Mucosa of rectum (tissue), 2 donors: Measurements from ENCODE around the gene G6PC1.
"Not testable (repeated sequence)": the region's sequence is repeated elsewhere in the genome, so short reads cannot be mapped to it uniquely, and the experiment has no call there.

Experiments used
- H3K27ac ChIP-seq, 2 donors: one replicate each; pipeline ENCODE4 v1.7.0; 2013; ENCODE audit warnings: inconsistent platforms in 2 of 2, low read depth in 2 of 2, low read length in 2 of 2
- H3K27me3 ChIP-seq, 2 donors: one replicate each; pipeline ENCODE4 v1.7.0; 2013; ENCODE audit warnings: low read length in 2 of 2; ENCODE audit not compliant: control insufficient read depth in 2 of 2, insufficient read depth in 2 of 2
- H3K36me3 ChIP-seq, 2 donors: one replicate each; pipeline ENCODE4 v1.7.0; 2013; ENCODE audit warnings: low read length in 2 of 2; ENCODE audit not compliant: control insufficient read depth in 2 of 2, insufficient read depth in 2 of 2
- H3K4me1 ChIP-seq, 2 donors: one replicate each; pipeline ENCODE4 v1.7.0; 2013; ENCODE audit warnings: low read length in 2 of 2, mild to moderate bottlenecking in 1 of 2; ENCODE audit not compliant: control insufficient read depth in 2 of 2, insufficient read depth in 2 of 2
- H3K4me3 ChIP-seq, 2 donors: one replicate each; pipeline ENCODE4 v1.7.0; 2013; ENCODE audit warnings: low read length in 2 of 2
- H3K9ac ChIP-seq, 2 donors: one replicate each; pipeline ENCODE4 v1.7.0; 2013; ENCODE audit warnings: low read length in 2 of 2, low read depth in 1 of 2, mild to moderate bottlenecking in 1 of 2
- H3K9me3 ChIP-seq, 2 donors: one replicate each; pipeline ENCODE4 v1.7.0; 2013; ENCODE audit warnings: low read length in 2 of 2; ENCODE audit not compliant: control insufficient read depth in 2 of 2
- donor health status: healthy.
- donor health status: Normal muscosa, but diverticular disease.

G6PC1 gene

DNA sequence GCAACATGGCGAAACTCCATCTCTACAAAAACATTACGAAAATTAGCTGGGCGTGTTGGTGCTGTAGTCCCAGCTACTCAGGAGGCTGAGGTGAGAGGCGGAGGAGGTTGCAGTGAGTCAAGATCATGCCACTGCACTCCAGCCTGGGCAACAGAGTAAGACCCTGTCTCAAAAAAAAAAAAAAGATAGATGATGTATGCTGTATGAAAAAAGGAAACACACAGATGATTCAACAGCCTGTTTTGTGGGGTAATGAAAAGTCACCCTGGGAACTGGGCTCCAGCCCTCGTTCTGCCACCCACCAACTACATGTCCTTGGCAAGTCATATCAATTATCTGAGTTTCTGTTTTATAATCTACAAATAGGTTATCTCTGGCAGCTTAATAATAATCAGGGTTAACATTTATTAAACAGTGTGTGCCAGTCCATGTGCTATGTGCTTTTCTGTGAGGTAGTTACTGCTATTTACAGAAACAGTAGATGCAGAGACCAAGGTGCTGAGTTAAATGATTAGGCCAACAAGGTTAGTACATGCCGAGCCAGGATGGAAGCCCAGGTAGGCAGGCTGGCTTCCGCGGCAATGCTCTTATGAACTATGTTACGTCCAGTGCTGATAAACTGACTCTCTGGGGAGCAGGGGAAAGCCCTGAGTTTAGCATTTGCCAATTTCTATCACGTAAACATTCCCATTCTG is 1.1 kb downstream of the G6PC1 start:
- Histone ChIP-seq H3K36me3 (no peaks in the 10 kb centered on the region), H3K4me1 (no peaks in the 10 kb centered on the region), H3K4me3 (no peak overlapping the region), H3K27me3 (peaks cover 13 to 44% of the 10 kb centered on the region in 2 donors), H3K9me3 (no peaks in the 10 kb centered on the region), H3K9ac (no peak overlapping the region), H3K27ac (no peak overlapping the region)

DNA sequence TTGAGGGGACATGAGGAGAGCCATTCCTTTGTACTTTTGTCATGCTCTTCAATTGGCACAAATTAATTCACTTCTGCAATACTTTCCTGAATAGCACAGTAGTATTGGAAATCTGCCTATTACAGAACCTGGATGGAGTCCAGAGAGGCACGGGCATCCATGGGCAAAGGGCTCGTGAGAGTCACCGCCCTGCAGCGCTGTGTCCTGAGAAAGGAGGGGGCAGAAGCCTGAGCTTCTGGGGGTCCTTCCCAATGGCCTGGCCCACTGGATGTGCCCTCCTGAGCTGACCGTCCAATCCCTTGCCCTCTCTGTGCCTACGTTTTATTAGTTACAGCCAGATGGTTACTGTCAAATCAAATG is 3.5 kb downstream of the G6PC1 start:
- Histone ChIP-seq H3K9ac (no peak overlapping the region), H3K9me3 (no peaks in the 10 kb centered on the region), H3K27me3 (peaks cover 12 to 49% of the 10 kb centered on the region in 2 donors), H3K4me1 (no peaks in the 10 kb centered on the region), H3K27ac (no peak overlapping the region), H3K36me3 (no peaks in the 10 kb centered on the region), H3K4me3 (no peak overlapping the region)

DNA sequence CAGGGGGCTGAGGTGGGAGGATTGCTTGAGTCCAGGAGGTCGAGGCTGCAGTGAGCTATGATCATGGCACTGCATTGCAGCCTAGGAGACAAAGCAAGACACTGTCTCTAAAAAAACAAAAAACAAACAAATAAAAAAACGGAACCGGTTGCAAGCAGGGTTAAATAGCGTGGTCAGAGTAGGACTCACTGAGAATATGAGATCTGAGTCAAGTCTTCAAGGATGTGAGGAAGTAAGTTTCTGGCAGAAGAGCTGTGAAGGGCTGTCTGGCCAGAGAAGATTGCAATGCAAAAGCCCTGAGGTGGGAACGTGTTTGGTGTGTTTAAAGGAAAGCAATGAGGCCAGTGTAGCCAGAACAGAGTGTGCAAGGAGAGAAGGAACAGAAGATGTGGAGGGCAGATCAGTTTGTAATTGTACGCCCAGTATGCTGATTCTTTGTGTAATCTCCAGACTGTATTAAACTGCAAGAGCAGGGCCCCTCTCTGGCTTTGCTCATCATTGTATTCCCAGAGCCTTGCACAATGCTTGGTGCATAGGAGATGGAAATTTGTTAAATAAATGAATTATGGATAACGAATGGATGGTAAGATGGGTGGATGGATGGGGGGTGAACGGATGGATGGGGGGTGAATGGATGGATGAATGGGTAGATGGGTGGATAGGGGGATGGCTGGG is 6.3 kb downstream of the G6PC1 start:
- Histone ChIP-seq H3K27ac (no peak overlapping the region), H3K27me3 (peaks cover 23 to 33% of the 10 kb centered on the region in 2 donors), H3K4me1 (no peaks in the 10 kb centered on the region), H3K9ac (no peak overlapping the region), H3K36me3 (no peaks in the 10 kb centered on the region), H3K9me3 (no peaks in the 10 kb centered on the region), H3K4me3 (no peak overlapping the region)

DNA sequence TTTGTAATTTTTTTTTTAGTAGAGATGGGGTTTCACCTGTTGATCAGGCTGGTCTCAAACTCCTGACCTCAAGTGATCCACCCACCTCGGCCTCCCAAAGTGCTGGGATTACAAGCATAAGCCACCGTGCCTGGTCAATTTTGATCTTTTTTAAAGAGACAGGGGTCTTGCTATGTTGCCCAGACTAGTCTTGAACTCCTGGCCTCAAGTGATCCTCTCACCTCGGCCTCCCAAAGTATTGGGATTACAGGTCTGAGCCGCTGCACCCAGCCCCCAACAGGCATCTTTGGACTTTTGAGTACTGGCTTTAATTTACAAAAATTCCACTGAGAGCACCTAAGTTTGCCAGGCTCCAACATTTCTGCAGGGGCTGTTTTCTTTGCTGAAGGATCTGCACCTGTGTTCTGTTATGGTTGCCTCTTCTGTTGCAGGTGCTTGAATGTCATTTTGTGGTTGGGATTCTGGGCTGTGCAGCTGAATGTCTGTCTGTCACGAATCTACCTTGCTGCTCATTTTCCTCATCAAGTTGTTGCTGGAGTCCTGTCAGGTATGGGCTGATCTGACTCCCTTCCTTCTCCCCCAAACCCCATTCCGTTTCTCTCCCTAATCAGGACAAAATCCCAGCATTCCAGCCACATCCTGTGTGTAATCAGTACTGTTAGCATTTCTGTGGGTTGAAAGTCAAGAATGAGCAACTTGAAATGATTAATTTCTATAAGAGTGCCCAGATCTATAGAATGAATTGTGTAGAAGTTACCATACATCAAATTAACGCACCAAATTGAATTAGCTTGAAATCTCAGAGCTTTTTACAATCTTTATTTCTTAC is 8.5 kb downstream of the G6PC1 start:
- Histone ChIP-seq H3K27me3 (peaks cover 23 to 31% of the 10 kb centered on the region in 2 donors), H3K9me3 (no peaks in the 10 kb centered on the region), H3K27ac (no peak overlapping the region), H3K4me3 (no peak overlapping the region), H3K4me1 (no peaks in the 10 kb centered on the region), H3K36me3 (no peaks in the 10 kb centered on the region), H3K9ac (no peak overlapping the region)

DNA sequence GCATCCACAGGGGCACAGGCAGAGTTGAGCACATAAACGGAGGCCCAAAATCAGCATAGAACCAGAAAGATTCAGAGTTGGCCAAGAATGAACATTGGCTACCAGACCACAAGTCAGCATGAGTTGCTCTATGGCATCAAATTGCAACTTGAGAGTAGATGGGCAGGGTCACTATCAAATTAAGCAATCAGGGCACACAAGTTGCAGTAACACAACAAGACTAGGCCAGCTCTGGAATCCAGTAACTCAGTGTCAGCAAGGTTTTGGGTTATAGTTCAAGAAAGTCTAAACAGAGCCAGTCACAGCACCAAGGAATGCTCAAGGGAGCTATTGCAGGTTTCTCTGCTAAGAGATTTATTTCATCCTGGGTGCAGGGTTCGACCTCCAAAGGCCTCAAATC is 12.9 kb downstream of the G6PC1 start:
- Histone ChIP-seq H3K9me3 (no peaks in the 10 kb centered on the region), H3K36me3 (no peaks in the 10 kb centered on the region), H3K4me3 (no peak overlapping the region), H3K9ac (no peak overlapping the region), H3K27ac (no peak overlapping the region), H3K27me3 (peaks cover 20 to 24% of the 10 kb centered on the region in 2 donors), H3K4me1 (peaks cover 0 to under 1% of the 10 kb centered on the region in 2 donors)

DNA sequence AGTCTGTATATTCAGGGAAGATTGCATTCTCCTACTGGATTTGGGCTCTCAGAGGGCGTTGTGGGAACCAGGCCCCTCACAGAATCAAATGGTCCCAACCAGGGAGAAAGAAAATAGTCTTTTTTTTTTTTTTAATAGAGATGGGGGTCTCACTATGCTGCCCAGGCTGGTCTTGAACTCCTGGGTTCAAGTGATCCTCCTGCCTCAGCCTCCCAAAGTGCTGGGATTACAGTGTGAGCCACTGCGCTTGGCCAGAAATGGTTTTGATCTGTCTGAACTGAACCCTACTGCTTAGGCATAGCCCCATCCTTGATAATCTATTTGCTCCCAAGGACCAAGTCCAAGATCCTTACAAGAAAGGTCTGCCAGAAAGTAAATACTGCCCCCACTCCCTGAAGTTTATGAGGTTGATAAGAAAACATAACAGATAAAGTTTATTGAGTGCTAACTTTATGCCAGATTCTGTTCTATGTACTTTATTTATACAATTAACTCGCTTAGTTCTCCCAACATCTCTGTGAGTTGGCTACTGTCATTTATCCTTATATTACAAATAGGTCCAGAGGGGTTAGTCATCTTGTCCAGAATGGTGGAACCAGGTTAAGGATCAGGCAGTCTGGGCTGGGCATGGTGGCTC is 13.5 kb downstream of the G6PC1 start:
- Histone ChIP-seq H3K27me3 (peaks cover 19 to 24% of the 10 kb centered on the region in 2 donors), H3K4me1 (peaks cover under 1 to 7% of the 10 kb centered on the region in 2 donors), H3K9me3 (no peaks in the 10 kb centered on the region), H3K4me3 (no peak overlapping the region), H3K36me3 (no peaks in the 10 kb centered on the region), H3K9ac (no peak overlapping the region), H3K27ac (no peak overlapping the region)

DNA sequence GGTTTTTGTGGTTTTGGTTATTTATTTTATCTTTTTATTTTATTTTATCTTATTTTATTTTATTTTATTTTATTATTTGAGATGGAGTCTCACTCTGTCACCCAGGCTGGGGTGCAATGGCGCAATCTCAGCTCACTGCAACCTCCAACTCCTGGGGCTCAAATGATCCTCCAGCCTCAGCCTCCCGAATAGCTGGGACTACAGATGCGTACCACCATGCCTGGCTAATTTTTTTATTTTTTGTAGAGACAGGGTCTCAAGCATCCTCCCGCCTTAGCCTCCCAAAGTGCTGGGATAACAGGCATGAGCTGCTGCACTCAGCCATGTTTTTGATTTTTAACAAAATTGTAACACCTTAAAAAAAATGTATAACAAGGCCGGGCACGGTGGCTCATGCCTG is 14.7 kb downstream of the G6PC1 start:
- not testable (repeated sequence) for H3K4me3 ChIP-seq, H3K36me3 ChIP-seq, H3K9ac ChIP-seq, H3K9me3 ChIP-seq, H3K27ac ChIP-seq
- Histone ChIP-seq H3K27me3 (peaks cover 24 to 25% of the 10 kb centered on the region in 2 donors), H3K4me1 (peaks cover 4 to 11% of the 10 kb centered on the region in 2 donors)

DNA sequence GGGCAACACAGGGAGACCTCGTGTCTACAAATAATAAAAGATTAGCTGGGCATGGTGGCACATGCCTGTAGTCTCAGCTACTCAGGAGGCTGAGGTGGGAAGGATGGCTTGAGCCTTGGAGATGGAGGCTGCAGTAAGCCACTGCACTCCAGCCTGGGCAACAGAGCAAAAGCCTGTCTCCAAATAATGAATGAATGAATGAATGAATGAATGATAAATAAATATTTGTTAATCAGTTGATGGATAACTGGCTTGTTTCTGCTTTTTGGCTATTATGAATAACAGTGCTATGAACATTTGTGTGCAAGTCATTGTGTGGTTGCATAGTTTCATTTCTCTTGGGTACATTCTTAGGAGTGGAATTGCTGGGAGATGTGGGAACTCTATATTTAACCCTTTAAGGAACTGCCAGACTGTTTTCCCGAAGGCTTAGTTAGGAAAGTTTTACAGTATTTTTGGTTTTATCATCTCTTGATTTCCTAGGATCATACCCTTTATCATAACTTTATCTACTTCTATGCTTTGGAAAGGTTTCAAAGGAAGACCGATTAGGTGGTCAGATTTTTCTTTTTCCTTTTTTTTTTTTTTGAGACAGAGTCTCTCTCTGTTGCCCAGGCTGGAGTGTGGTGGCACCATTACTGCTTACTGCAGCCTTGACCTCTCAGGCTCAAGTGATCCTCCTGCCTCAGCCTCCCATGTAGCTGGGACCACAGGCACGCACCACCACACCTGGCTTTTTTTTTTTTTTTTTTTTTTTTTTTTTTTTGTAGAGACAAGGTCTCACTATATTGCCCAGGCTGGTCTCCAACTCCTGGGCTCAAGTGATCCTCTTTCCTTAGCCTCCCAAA is 16.0 kb downstream of the G6PC1 start:
- not testable (repeated sequence) for H3K9me3 ChIP-seq, H3K36me3 ChIP-seq, H3K27ac ChIP-seq, H3K9ac ChIP-seq, H3K4me3 ChIP-seq
- peaks cover 4 to 11% of the 10 kb centered on the region in 2 donors for H3K4me1 ChIP-seq
- H3K27me3 ChIP-seq, result peaks cover 22 to 33% of the 10 kb centered on the region in 2 donors

DNA sequence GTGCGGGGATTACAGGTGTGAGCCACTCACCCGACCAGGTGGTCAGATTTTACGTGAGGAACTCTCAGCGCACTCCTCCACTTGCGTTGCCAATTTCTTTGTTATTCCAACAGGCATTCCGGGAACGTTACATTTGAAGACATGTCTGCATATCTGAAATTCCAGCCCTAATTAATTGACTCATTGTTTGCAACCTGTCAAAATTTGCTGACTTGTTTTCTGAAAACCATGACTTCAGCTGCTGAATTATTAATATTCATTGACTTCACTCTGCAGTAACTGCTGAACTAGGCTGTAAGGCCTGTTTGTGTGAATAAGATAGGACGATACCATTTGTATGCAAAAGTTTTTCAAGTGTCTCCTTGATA is 16.6 kb downstream of the G6PC1 start:
- Histone ChIP-seq H3K4me3 (no peak overlapping the region), H3K4me1 (peaks cover 4 to 11% of the 10 kb centered on the region in 2 donors), H3K27ac (no peak overlapping the region), H3K9me3 (no peaks in the 10 kb centered on the region), H3K36me3 (no peaks in the 10 kb centered on the region), H3K9ac (no peak overlapping the region), H3K27me3 (peaks cover 22 to 34% of the 10 kb centered on the region in 2 donors)
